NCI-H1092 treated with DMSO at 0.1 percent for 48 hours (cell line): Measurements from ENCODE around the gene IL17REL.

Experiments
- DNase-seq: peaks from one replicate; lab custom pipeline; 2025; lab: John Stamatoyannopoulos, UW

IL17REL gene

DNA sequence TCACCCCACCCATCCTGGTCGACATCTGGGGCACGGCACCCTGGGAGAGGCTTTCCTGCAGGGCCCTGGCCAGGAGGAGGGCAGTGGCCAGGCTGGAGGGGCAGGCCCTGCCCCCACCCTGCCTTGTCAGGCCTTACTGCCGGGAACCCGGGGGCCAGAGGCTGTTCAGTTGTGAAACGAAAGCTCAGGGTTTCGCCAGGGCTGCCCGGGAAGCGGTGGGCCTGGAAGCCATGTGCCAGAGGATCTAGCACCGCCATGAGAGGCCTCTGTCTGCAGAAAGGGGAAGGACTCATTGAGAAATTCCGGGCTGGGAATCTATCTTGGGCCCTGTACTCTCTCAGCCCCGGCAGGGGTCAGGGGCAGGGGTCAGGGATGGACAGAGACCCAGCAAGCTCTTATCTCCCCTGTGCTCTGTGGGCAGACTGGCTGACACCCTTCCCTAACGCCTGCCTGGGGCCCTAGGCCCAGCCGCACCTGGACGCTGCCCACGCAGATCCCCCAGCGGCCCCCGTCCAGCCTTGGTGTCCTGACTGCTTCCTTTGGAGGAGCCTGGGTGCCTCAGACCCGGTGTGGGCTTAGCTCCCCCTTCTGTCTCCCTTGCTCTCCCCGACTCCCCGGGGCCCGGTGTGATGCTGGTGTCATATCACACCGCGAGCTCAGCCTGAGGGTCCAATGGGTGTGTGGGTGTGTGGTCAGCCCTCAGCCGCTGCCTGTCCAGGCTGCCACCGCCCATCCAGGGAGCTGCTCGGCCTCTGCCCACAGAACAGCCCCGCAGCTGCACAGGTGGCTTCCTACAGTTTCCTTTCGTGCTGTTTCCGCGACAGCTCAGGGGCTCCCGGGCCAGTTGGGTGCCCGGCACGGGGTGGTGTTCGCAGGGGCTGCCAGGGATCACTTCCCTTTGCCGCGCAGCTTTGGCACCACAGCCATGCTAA, 45.5 kb downstream of the IL17REL start:
- DNase-seq: no peak

DNA sequence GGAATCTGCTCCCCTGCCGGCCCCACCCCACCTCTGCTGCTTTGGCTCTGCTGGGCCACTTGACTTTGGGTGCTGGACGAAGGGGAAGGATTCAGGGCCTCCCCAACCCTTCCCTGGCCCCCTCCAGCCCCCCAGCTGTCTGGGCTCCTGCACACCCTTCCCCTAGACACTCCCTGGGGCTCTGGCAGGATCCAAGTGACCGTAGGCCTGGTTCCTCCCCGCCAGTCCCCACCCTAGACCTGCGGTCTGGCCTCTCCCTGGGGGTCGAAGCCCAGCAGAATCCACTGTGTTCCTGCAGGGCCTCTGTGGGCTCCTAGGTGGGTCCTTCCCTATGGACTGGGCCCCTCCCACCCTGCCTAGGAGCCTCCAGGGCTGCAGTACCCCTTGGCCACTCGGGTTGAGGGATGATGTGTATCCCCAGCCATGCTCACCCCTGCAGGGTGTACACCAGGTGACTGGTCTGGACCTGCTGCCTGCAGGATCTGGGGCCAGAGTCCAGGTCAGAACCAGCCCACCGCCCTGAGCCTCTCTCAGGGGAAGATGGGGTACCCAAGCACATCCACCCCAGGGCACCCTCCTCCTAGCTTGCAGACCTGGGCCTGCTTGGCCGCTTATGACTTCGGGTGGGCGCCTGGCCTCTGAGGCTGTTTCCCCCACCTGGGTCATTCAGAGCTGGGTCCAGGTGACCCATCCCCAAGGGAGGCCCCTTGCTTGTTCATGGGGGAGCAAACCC, 46.4 kb downstream of the IL17REL start:
- no peak for DNase-seq

DNA sequence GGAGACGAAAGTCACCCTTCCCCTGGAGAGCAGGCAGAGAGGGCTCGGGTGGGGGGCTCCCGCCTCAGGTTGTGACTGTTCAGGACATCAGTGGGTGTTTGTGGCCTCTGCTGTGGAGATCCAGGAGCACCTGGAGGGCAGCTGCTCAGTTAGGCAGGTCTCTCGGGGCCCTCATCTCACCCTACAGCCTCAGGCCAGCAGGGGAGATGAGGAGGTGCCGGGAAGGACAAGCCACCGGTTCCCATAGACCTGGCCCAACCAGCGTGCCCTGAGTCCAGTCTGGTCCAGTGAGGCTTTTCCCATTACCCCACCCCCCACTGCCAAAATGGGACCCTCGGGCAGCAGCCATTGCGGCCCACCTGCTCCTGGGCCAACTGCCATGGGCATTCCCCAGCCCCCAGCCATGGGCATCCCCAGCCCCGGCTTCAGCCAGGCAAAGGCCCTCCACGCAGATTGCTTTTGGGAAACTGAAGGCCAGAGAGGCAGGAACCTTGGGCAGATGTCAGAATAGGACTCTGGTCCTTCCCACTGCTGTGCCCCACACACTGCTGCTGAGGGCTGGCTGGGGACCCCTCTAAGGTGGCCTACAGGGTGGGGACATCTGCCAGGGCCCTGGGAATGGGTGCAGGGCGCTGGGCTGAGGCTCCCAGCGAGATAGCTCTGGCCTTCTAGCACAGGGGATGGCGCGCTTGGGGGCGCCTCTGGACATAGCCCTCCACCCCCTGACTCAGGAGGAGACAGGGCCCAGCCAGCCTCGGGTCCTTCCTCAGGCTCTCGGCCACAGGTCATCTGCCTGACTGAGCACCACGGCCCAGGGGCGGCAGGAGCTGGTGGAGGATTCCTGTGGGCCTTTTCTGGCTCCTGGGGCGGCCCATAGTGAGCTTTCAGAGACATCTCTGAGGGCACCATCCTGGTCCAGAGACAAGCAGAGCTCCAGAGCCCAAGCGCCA, 47.2 kb downstream of the IL17REL start:
- no peak for DNase-seq

GRCh38 chr22:49964136-49965090, 48.2 kb downstream of the IL17REL start:
- DNase-seq: no peak

- no peak for DNase-seq
Measured at GRCh38 chr22:49963647-49964026, 48.9 kb downstream of the IL17REL start.

DNA sequence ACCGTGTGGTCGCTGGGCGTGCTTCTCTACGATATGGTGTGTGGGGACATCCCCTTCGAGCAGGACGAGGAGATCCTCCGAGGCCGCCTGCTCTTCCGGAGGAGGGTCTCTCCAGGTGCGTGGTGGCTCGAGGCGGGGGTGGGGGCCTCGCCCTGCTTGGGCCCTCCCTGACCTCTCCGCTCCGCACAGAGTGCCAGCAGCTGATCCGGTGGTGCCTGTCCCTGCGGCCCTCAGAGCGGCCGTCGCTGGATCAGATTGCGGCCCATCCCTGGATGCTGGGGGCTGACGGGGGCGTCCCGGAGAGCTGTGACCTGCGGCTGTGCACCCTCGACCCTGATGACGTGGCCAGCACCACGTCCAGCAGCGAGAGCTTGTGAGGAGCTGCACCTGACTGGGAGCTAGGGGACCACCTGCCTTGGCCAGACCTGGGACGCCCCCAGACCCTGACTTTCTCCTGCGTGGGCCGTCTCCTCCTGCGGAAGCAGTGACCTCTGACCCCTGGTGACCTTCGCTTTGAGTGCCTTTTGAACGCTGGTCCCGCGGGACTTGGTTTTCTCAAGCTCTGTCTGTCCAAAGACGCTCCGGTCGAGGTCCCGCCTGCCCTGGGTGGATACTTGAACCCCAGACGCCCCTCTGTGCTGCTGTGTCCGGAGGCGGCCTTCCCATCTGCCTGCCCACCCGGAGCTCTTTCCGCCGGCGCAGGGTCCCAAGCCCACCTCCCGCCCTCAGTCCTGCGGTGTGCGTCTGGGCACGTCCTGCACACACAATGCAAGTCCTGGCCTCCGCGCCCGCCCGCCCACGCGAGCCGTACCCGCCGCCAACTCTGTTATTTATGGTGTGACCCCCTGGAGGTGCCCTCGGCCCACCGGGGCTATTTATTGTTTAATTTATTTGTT, 49.6 kb downstream of the IL17REL start:
- DNase-seq: no peak

- DNase-seq: no peak
Measured at GRCh38 chr22:49962012-49962750, 50.4 kb downstream of the IL17REL start.

DNA sequence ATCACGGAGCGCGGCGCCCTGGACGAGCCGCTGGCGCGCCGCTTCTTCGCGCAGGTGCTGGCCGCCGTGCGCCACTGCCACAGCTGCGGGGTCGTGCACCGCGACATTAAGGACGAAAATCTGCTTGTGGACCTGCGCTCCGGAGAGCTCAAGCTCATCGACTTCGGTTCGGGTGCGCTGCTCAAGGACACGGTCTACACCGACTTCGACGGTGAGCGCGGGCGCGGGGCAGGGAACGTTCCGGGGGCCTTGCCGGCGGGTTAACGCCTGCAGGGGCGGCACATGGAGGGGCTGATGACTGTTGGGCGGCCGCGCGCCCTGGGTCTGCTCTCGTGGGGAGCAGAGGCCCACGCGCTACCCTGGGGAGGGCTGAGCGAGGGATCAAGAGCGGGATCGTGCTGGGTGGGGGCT, 51.0 kb downstream of the IL17REL start:
- no peak for DNase-seq

- no peak for DNase-seq
Measured at GRCh38 chr22:49961005-49961600, 51.5 kb downstream of the IL17REL start.

DNA sequence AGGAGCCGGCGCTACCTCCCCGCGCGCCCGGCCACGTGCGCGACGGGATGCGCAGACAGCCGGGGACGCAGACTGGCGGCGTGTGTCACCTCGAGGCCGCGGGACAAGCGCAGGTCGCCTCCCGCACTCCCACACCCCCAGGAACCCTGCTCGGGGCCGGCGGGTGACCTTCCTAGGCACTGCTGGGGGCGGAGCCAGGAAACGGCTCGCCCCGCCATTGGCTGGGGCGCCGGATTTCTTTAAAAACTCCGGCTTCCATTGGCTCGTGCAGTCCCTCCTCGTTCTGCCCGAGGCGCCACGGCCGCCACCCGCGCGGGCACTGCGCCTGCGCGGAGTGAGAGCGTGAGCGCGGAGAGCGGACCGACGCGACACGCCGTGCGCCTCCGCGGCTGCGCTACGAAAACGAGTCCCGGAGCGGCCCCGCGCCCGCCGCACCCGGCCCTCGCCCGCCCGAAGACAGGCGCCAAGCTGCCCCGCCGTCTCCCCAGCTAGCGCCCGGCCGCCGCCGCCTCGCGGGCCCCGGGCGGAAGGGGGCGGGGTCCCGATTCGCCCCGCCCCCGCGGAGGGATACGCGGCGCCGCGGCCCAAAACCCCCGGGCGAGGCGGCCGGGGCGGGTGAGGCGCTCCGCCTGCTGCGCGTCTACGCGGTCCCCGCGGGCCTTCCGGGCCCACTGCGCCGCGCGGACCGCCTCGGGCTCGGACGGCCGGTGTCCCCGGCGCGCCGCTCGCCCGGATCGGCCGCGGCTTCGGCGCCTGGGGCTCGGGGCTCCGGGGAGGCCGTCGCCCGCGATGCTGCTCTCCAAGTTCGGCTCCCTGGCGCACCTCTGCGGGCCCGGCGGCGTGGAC, 52.2 kb downstream of the IL17REL start, which contains the start of gene PIM3:
Gene PIM3, plus strand, starts transcription at position 614 of the 846 bp plus-strand sequence. Its CDS starts 176 bp downstream, at position 790.
- DNase-seq: peak; percentile 75

GRCh38 chr22:49959782-49960158, 52.8 kb downstream of the IL17REL start:
- DNase-seq: no peak

GRCh38 chr22:49958931-49959781, 53.4 kb downstream of the IL17REL start:
- DNase-seq: no peak

- DNase-seq: no peak
Measured at GRCh38 chr22:49958366-49958921, 54.1 kb downstream of the IL17REL start.

GRCh38 chr22:49957826-49958365, 54.7 kb downstream of the IL17REL start:
- no peak for DNase-seq

- DNase-seq: no peak
Measured at GRCh38 chr22:49956914-49957825, 55.4 kb downstream of the IL17REL start.
